HG03460 (cell line): ENCODE results near the gene SPOCK3.

Source experiments
- ATAC-seq: cut with Tn5 transposase; IDR thresholded peaks from one replicate; pipeline ENCODE4 v1.9.1; 2021; ENCODE audit not compliant: unreplicated experiment

Gene SPOCK3

GRCh38 chr4:166688835-166689234 lies 545.5 kb downstream of the SPOCK3 start:
- ATAC-seq, result no peak

- no peak for ATAC-seq
These were observed 546.5 kb downstream of the SPOCK3 start for GRCh38 chr4:166687828-166688227.
